WI38 (cell line): ENCODE measurements around the gene KCNAB1.

Experiments used
- H3K4me3 ChIP-seq: 2 replicates; pipeline ENCODE4 v1.5.1; 2011; ENCODE audit warnings: low read depth, mild to moderate bottlenecking, control low read depth, low read length
- TF ChIP-seq, protein P1 (sequence below): IDR thresholded peaks from 2 replicates; pipeline ENCODE4 v1.5.1; 2012; ENCODE audit warnings: low read depth, mild to moderate bottlenecking, control low read depth, low read length

KCNAB1 gene

DNA sequence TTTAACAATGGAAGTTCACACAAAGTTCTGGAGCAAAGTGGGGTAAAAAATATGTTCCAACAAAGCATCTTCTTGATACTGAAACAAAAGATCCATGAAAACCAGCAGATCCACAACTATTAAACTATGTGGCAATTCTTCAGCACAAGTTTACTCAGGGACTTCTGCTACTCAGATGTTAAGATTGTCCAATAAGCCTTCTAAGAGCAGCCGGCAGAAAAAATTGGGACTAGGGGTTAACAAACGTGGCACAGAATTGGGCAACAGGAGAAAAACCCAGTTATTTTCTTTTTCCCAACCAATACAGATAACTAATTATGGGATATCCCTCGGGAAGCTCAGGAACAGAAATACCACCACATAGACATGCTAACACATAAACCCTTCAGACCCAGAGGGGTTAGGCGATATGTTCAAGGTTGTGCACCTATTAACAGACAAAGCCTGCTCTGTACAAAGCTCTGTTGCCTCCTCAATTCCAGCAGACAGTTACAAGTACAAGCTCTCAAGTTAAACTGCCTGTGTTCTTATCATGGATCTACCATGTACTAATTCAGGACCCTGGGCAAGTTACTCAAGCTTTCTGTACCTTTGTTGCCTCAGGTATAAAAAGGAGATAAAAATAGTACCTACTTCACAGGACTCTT is 427.8 kb downstream of the KCNAB1 start:
- TF ChIP-seq, protein P1, sequence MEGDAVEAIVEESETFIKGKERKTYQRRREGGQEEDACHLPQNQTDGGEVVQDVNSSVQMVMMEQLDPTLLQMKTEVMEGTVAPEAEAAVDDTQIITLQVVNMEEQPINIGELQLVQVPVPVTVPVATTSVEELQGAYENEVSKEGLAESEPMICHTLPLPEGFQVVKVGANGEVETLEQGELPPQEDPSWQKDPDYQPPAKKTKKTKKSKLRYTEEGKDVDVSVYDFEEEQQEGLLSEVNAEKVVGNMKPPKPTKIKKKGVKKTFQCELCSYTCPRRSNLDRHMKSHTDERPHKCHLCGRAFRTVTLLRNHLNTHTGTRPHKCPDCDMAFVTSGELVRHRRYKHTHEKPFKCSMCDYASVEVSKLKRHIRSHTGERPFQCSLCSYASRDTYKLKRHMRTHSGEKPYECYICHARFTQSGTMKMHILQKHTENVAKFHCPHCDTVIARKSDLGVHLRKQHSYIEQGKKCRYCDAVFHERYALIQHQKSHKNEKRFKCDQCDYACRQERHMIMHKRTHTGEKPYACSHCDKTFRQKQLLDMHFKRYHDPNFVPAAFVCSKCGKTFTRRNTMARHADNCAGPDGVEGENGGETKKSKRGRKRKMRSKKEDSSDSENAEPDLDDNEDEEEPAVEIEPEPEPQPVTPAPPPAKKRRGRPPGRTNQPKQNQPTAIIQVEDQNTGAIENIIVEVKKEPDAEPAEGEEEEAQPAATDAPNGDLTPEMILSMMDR: no peak
- no peak overlapping the region for H3K4me3 ChIP-seq

DNA sequence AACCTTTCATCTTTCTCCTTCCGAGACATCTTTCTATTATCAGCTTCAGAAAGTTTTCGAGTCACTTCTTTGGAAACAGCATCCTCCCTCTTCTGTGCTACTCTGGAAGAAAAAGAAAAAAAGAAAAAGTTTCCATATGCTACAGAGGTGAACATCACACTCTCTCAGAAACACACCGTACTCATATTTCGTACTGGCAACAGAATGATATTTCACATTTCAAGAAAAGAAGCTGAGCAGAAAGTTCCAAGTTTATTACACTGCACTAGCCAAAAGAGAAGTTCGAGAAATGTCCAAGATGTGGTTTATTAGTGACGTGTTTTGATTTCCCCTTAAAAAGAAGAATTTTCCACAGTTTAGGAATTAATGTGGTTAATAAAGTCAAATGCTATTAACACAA is 428.5 kb downstream of the KCNAB1 start:
- no peak overlapping the region for H3K4me3 ChIP-seq
- TF ChIP-seq, protein P1: no peak

- TF ChIP-seq, protein P1: no peak
- peak overlapping the region; percentile 29 for H3K4me3 ChIP-seq
These were observed 430.9 kb downstream of the KCNAB1 start for GRCh38 chr3:156551261-156551660.

- TF ChIP-seq, protein P1: no peak
These were observed 431.4 kb downstream of the KCNAB1 start for GRCh38 chr3:156551746-156552145.

DNA sequence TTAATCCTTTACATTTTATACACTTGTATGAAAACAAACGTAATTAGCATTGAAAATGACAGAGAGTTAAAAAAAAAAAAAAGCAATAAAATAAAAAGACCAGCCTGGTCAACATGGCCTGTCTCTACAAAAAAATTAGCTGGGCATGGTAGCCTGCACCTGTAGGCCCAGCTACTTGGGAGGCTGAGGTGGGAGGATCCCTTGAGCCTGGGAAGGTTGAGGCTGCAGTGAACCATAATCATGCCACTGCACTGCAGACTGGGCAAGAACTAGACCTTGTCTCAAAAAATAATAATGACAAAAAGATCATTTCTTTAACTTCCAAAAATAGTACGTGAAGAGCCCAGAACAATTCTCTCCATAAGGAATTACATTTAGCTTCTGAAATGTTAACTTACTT is 432.6 kb downstream of the KCNAB1 start:
- TF ChIP-seq, protein P1: no peak
- H3K4me3 ChIP-seq: peak overlapping the region; percentile 81

More at GRCh38 chr3:156551746-156552145, 431.4 kb downstream of the KCNAB1 start:
- peak overlapping the region; percentile 29 for H3K4me3 ChIP-seq

DNA sequence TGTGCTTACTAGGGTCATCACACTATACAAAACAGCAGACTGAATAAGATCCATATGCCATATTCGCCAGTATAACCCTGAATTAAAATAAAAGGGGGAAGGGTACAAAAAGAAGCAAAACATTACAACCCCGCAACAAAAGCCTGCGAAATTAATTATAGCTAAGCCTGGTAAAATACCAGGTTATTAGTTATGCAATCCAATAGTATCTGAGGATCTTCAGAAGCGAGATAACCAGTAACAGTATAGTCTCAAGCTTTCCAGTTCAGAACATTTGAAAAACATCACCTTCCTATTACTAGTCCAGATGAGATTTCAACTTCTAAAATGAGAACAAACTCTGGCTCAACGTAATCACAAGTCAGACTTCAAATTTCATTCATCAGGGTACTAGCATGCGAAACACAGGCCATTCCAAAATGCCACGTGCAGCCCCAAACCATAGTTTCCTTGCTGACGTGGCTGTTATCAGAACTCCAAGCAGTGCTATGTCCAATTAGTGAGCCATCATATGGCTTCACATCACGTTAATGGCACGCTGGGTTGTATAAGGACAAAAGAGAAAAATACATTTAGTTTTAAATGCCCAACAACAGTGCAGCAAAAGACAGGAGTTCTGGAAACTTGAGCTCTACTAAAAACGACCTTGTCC is 433.5 kb downstream of the KCNAB1 start:
- peak overlapping the region; percentile 81 for H3K4me3 ChIP-seq
- TF ChIP-seq, protein P1: no peak

GRCh38 chr3:156554515-156554841 is 434.1 kb downstream of the KCNAB1 start:
- H3K4me3 ChIP-seq: peak overlapping the region; percentile 81
- TF ChIP-seq, protein P1: no peak
